Measurements from ENCODE around the gene EEF1B2. TPM values are rescaled to one million over a fixed set of nuclear protein-coding genes. Genes with fewer than 3 reads are reported as not detected.
"Not testable (repeated sequence)": the region's sequence is repeated elsewhere in the genome, so short reads cannot be mapped to it uniquely, and the experiment has no call there.

EEF1B2 gene
- total RNA-seq (356 TPM), polyA plus RNA-seq (707 TPM)

GRCh38 chr2:206159346-206160124 is at the start of gene EEF1B2, which contains the start of gene NDUFS1:
EEF1B2 (plus strand) TSS chr2:206159895; CDS start chr2:206159980, 85 bp downstream.
NDUFS1 (minus strand) TSS chr2:206159444; CDS start chr2:206153678, 5,766 bp downstream.
- DNase-seq (ENCODE audit: extremely low spot score): peak; percentile 94
- WGBS: under 1% methylated on average over 64 of the region's 64 CpGs
- H3K27ac ChIP-seq (ENCODE audit: low read depth): peak within 1 kb of the TSS; percentile 89
- peak within 1 kb of the TSS; percentile 76 for H3K4me3 ChIP-seq (ENCODE audit: low read depth, low read length)
- no peaks in the 10 kb centered on the region for H3K4me1 ChIP-seq (ENCODE audit: insufficient read depth)
- no peaks in the 10 kb centered on the region for H3K36me3 ChIP-seq (ENCODE audit: insufficient read depth)

DNA sequence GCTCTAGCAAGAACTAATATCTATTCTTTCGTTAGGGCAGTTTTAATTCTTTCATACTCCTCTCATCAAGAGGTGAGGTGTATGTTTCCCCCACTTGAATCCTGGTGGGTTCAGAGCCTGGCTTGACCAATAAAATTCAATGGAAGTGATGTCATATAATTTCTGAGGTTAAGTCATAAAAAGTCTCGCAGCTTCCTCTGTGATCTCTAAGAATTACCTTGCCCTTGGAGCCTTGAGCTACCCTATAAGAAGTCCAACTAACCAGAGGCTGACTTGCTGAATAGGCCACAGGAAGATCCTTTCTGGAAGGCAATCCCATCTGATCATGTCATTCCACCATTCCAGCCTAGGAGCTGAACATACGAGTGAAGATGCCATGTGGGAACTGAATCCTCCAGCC is 47.6 kb upstream of the EEF1B2 start:
- Histone ChIP-seq H3K4me1 (ENCODE audit: insufficient read depth) (no peaks in the 10 kb centered on the region), H3K4me3 (ENCODE audit: low read depth, low read length) (no peak overlapping the region), H3K27ac (ENCODE audit: low read depth) (no peak overlapping the region), H3K36me3 (ENCODE audit: insufficient read depth) (no peaks in the 10 kb centered on the region)
- 94% methylated on average over 3 of the region's 3 CpGs for WGBS
- no peak for DNase-seq (ENCODE audit: extremely low spot score)

DNA sequence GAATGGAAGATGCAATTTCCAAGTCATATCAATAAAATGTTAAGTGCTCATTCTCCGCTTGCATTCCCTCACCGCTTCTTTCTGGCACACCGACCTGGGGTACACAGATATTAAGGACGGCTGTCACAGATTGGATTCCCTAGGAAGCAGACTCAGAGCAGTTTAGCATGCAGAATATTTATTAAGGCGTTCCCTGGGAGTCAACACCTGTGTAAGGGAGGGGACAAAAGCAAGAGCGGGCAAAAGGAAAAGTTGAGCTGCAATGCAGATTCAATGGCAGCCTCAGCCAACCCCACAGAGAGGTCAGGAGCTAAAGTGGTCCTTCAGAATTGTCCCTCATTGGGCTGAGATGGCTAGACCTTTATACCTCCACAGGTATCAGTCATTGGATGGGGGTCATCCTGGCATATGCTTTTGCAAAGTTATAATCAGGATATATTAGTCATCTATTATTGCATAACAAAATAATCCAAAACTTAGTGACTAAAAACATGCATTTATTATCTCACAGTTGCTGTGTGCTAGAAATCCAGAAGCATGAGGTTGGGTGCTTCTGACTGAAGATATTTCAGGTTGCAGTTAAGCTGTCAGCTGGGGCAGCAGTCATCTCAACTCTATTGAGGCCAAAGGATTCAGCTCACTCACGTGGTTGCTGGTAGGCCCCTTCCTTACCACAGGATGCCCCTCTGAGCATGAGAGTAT is 46.7 kb upstream of the EEF1B2 start:
- 91% methylated on average over 7 of the region's 7 CpGs for WGBS
- DNase-seq (ENCODE audit: extremely low spot score): no peak
- H3K4me1 ChIP-seq (ENCODE audit: insufficient read depth): no peaks in the 10 kb centered on the region
- no peak overlapping the region for H3K27ac ChIP-seq (ENCODE audit: low read depth)
- H3K36me3 ChIP-seq (ENCODE audit: insufficient read depth): no peaks in the 10 kb centered on the region
- no peak overlapping the region for H3K4me3 ChIP-seq (ENCODE audit: low read depth, low read length)

- Histone ChIP-seq H3K36me3 (ENCODE audit: insufficient read depth) (no peaks in the 10 kb centered on the region), H3K4me1 (ENCODE audit: insufficient read depth) (no peaks in the 10 kb centered on the region), H3K27ac (ENCODE audit: low read depth) (no peak overlapping the region), H3K4me3 (ENCODE audit: low read depth, low read length) (no peak overlapping the region)
- no peak for DNase-seq (ENCODE audit: extremely low spot score)
- 95% methylated on average over 3 of the region's 3 CpGs for WGBS
Measured at GRCh38 chr2:206115026-206115578, 44.6 kb upstream of the EEF1B2 start.

GRCh38 chr2:206116278-206116677 is 43.4 kb upstream of the EEF1B2 start:
- 96% methylated on average over 21 of the region's 21 CpGs for WGBS

GRCh38 chr2:206122569-206122968 is 37.1 kb upstream of the EEF1B2 start:
- H3K4me3 ChIP-seq (ENCODE audit: low read depth, low read length); H3K27ac ChIP-seq (ENCODE audit: low read depth); H3K4me1 ChIP-seq (ENCODE audit: insufficient read depth); H3K36me3 ChIP-seq (ENCODE audit: insufficient read depth); DNase-seq (ENCODE audit: extremely low spot score): not testable (repeated sequence)
- WGBS: 99% methylated on average over 3 of the region's 3 CpGs

More at GRCh38 chr2:206116278-206116677, 43.4 kb upstream of the EEF1B2 start:
- no peak for DNase-seq (ENCODE audit: extremely low spot score)
- H3K27ac ChIP-seq (ENCODE audit: low read depth): no peak overlapping the region
- H3K4me3 ChIP-seq (ENCODE audit: low read depth, low read length): no peak overlapping the region
- no peaks in the 10 kb centered on the region for H3K36me3 ChIP-seq (ENCODE audit: insufficient read depth)
- no peaks in the 10 kb centered on the region for H3K4me1 ChIP-seq (ENCODE audit: insufficient read depth)

DNA sequence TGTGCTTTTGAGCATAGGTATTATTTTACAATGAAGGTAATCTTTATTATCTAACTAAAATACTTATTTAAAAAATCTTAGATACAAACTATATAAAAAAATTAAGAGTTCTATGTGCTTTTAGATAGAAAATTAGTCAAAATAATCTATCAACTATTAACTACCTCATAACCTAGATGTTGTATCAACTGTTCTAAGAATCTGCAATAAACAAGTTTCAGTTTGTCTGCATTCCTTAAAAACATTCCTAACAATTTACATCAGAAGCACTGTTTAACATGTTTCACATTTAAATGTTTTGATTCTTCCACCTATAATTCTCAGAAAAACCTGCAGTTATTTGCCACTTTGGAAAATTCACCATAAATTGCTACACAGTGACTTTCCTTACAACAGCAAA is 33.8 kb upstream of the EEF1B2 start:
- Histone ChIP-seq H3K27ac (ENCODE audit: low read depth) (no peak overlapping the region), H3K36me3 (ENCODE audit: insufficient read depth) (peaks cover 3% of the 10 kb centered on the region), H3K4me1 (ENCODE audit: insufficient read depth) (no peaks in the 10 kb centered on the region), H3K4me3 (ENCODE audit: low read depth, low read length) (no peak overlapping the region)
- DNase-seq (ENCODE audit: extremely low spot score): no peak

DNA sequence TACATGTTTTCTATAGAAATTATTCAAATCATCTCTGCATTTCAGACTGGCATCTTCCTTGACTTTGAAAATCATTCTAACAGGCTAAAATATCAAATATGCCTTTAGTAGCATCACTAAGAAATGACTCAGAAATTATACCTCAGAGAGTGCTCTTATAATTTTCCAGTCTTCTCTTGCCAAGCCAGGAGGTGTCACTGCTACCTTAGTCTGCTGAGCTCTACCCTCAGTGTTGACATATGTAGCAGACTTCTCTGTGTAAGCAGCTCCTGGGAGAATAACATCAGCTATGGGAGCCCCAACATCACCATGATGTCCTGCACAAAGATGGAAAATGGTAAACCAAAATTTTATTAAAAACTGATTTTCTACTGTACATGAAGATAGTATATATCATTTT is 32.0 kb upstream of the EEF1B2 start:
- H3K27ac ChIP-seq (ENCODE audit: low read depth): no peak overlapping the region
- no peak for DNase-seq (ENCODE audit: extremely low spot score)
- no peak overlapping the region for H3K4me3 ChIP-seq (ENCODE audit: low read depth, low read length)
- H3K4me1 ChIP-seq (ENCODE audit: insufficient read depth): no peaks in the 10 kb centered on the region
- H3K36me3 ChIP-seq (ENCODE audit: insufficient read depth): peaks cover 5% of the 10 kb centered on the region

DNA sequence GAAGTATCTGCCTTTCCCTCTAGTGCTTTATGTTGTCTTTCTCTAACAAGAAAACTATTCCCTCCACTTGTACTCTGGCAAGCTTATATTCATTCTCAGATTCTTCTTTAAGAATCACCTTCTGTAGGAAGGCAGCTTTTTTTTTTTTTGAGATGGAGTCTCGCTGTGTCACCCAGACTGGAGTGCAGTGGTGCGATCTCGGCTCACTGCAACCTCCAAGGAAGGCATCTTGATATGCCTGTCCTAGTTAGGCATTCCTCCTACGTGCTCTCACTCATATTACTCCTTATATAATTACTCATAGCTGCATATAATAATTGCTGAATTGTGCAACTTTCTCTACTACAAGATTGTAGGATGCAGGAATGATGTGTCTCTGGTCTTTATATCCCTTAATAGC is 16.2 kb upstream of the EEF1B2 start:
- Histone ChIP-seq H3K27ac (ENCODE audit: low read depth) (no peak overlapping the region), H3K4me3 (ENCODE audit: low read depth, low read length) (no peak overlapping the region), H3K36me3 (ENCODE audit: insufficient read depth) (peaks cover 9% of the 10 kb centered on the region), H3K4me1 (ENCODE audit: insufficient read depth) (no peaks in the 10 kb centered on the region)
- WGBS: 97% methylated on average over 4 of the region's 4 CpGs
- DNase-seq (ENCODE audit: extremely low spot score): no peak

DNA sequence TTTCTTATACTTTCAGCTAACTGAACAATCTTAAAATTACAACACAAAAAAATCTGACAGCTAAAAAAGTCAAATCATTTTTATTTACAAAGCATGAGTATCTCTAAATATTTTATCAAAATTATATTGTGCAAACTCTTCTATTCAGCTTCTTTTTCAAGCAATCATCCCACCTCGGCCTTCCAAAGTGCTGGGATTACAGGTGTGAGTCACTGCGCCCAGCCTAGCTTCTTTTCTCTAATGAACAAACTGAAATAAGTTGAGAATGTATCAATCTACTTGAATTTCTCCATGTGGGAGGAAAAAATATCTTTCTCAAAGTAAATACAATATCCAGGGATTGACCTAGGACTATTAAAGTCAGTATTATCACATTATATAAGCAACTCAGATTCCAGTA is 15.3 kb upstream of the EEF1B2 start:
- Histone ChIP-seq H3K27ac (ENCODE audit: low read depth) (no peak overlapping the region), H3K36me3 (ENCODE audit: insufficient read depth) (peaks cover 9% of the 10 kb centered on the region), H3K4me1 (ENCODE audit: insufficient read depth) (no peaks in the 10 kb centered on the region), H3K4me3 (ENCODE audit: low read depth, low read length) (no peak overlapping the region)
- no peak for DNase-seq (ENCODE audit: extremely low spot score)
- 94% methylated on average over 2 of the region's 2 CpGs for WGBS

- Histone ChIP-seq H3K27ac (ENCODE audit: low read depth) (no peak overlapping the region), H3K4me3 (ENCODE audit: low read depth, low read length) (no peak overlapping the region), H3K4me1 (ENCODE audit: insufficient read depth) (no peaks in the 10 kb centered on the region), H3K36me3 (ENCODE audit: insufficient read depth) (peaks cover 6% of the 10 kb centered on the region)
- no peak for DNase-seq (ENCODE audit: extremely low spot score)
- WGBS: 86% methylated on average over 5 of the region's 5 CpGs
Measured at GRCh38 chr2:206145665-206146064, 14.0 kb upstream of the EEF1B2 start.

DNA sequence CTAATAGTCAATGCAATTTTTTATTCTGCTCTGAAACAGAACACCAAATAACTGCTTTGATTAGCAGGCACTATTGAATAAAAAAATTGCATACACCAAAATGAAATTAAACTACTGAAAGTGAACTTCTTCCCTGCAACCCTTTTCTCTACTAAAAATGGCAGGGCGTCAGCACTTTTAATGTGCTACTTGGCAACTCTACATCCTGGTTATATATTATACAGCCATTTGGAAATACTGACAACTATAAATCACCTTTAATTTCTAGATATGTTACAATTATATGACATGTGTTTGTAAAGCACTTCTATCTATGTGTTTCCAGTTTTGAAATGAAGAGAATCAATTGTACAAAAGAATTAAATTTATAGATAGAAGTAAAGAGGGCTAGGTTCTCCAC is 10.4 kb upstream of the EEF1B2 start:
- Histone ChIP-seq H3K27ac (ENCODE audit: low read depth) (no peak overlapping the region), H3K36me3 (ENCODE audit: insufficient read depth) (no peaks in the 10 kb centered on the region), H3K4me3 (ENCODE audit: low read depth, low read length) (no peak overlapping the region), H3K4me1 (ENCODE audit: insufficient read depth) (no peaks in the 10 kb centered on the region)
- WGBS: 92% methylated on average over 1 of the region's 1 CpG
- DNase-seq (ENCODE audit: extremely low spot score): no peak

DNA sequence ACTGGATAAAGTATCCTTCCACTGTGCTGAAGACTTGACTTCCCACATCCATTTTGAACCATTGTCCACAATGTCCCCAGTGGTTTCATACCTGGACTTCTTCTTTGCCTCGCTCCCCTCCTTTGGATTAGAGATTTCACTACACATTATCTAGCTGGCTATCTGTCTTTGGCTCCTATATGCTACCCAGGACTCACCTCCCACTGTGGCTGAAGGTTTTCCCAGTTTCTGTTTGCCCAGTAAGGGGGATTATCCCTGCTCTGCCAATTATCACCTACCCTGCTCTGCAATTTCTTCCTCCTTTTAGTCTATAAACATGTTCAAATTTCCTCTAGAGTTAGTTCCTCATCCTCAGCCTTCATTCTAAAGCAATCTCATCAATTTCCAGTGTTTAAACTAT is 9.5 kb upstream of the EEF1B2 start:
- Histone ChIP-seq H3K4me3 (ENCODE audit: low read depth, low read length) (no peak overlapping the region), H3K27ac (ENCODE audit: low read depth) (no peak overlapping the region), H3K4me1 (ENCODE audit: insufficient read depth) (no peaks in the 10 kb centered on the region), H3K36me3 (ENCODE audit: insufficient read depth) (no peaks in the 10 kb centered on the region)
- DNase-seq (ENCODE audit: extremely low spot score): no peak
- 96% methylated on average over 1 of the region's 1 CpG for WGBS

GRCh38 chr2:206150631-206151030 is 9.1 kb upstream of the EEF1B2 start:
- no peaks in the 10 kb centered on the region for H3K36me3 ChIP-seq (ENCODE audit: insufficient read depth)
- no peak for DNase-seq (ENCODE audit: extremely low spot score)
- H3K4me3 ChIP-seq (ENCODE audit: low read depth, low read length): no peak overlapping the region
- H3K27ac ChIP-seq (ENCODE audit: low read depth): no peak overlapping the region
- 87% methylated on average over 4 of the region's 4 CpGs for WGBS
- no peaks in the 10 kb centered on the region for H3K4me1 ChIP-seq (ENCODE audit: insufficient read depth)
